IMR-90 (cell line): ENCODE data around the gene ERVMER34-1. TPM values are rescaled to one million over a fixed set of nuclear protein-coding genes. Genes with fewer than 3 reads are reported as not detected.
A peak's percentile ranks its signal among the peaks of the same experiment; 100 is the strongest.

Experiments
- ATAC-seq: fragments of 200-7000 bp; cut with Tn5 transposase; 2 replicates; pipeline ENCODE4 v1.9.1; 2020; ENCODE audit warnings: low read depth, mild to moderate bottlenecking, moderate library complexity
- BruUV-seq: library from RNA; stranded (reverse); fragments of 400-500 nt; replicated peaks from 2 replicates; lab custom pipeline; 2021; lab: Mats Ljungman, UMichigan
- CTCF ChIA-PET: fragments of 300-600 bp; formaldehyde crosslinking; extraction: SDS; loops from one replicate; lab custom pipeline; 2021; ENCODE audit warnings: antibody characterized with exemption; lab: Yijun Ruan, JAX
- POLR2A ChIA-PET: fragments of 300-600 bp; sonication (Branson Sonifier 250); formaldehyde crosslinking; loops from one replicate; lab custom pipeline; 2022; ENCODE audit warnings: antibody characterized with exemption; ENCODE audit not compliant: unreplicated experiment; lab: Charles Lee
- DNase-seq: peaks from one replicate; pipeline ENCODE4 v3.0.0; 2013
- H2AFZ ChIP-seq: replicated peaks from 2 replicates; pipeline ENCODE3; 2013; ENCODE audit warnings: low read length, mild to moderate bottlenecking; ENCODE audit not compliant: poor library complexity
- H2AK5ac ChIP-seq: 2 replicates; pipeline ENCODE4 v1.6.1; 2013; ENCODE audit warnings: low read depth, low read length, inconsistent platforms
- H2AK9ac ChIP-seq: replicated peaks from 2 replicates; pipeline ENCODE3; 2013; ENCODE audit warnings: mild to moderate bottlenecking, low read depth, low read length, moderate library complexity; ENCODE audit not compliant: poor library complexity
- H2BK120ac ChIP-seq: 2 replicates; pipeline ENCODE4 v1.6.1; 2013; ENCODE audit warnings: low read depth, low read length, inconsistent platforms
- H2BK15ac ChIP-seq: 3 replicates; pipeline ENCODE4 v1.6.1; 2013; ENCODE audit warnings: low read depth, low read length, inconsistent platforms
- H2BK20ac ChIP-seq: 2 replicates; pipeline ENCODE4 v1.6.1; 2013; ENCODE audit warnings: low read depth, mild to moderate bottlenecking, inconsistent platforms, low read length, moderate library complexity
- H2BK5ac ChIP-seq: 2 replicates; pipeline ENCODE4 v1.6.1; 2013; ENCODE audit warnings: mild to moderate bottlenecking, low read depth, low read length, inconsistent platforms; ENCODE audit not compliant: poor library complexity, severe bottlenecking
- H3K14ac ChIP-seq: replicated peaks from 2 replicates; pipeline ENCODE4 v1.6.1; 2013; ENCODE audit warnings: low read depth, low read length, inconsistent platforms
- H3K18ac ChIP-seq: 2 replicates; pipeline ENCODE4 v1.6.1; 2013; ENCODE audit warnings: low read depth, low read length, control low read depth
- H3K23ac ChIP-seq: 2 replicates; pipeline ENCODE4 v1.6.1; 2013; ENCODE audit warnings: low read depth, low read length, inconsistent platforms
- H3K27ac ChIP-seq: 2 replicates; pipeline ENCODE4 v1.5.1; 2013; ENCODE audit warnings: mild to moderate bottlenecking, control low read depth, low read length; ENCODE audit not compliant: insufficient read depth
- H3K27me3 ChIP-seq: 2 replicates; pipeline ENCODE4 v1.6.1; 2013; ENCODE audit warnings: low read length; ENCODE audit not compliant: control insufficient read depth, insufficient read depth
- H3K36me3 ChIP-seq: 2 replicates; pipeline ENCODE4 v1.6.1; 2013; ENCODE audit warnings: low read length, mixed read lengths; ENCODE audit not compliant: control insufficient read depth, insufficient read depth
- H3K4ac ChIP-seq: 2 replicates; pipeline ENCODE4 v1.6.1; 2013; ENCODE audit warnings: low read depth, low read length, inconsistent platforms
- H3K4me1 ChIP-seq: 2 replicates; pipeline ENCODE4 v1.6.1; 2013; ENCODE audit warnings: low read length, mixed read lengths; ENCODE audit not compliant: control insufficient read depth, insufficient read depth
- H3K4me2 ChIP-seq: 2 replicates; pipeline ENCODE4 v1.6.1; 2013; ENCODE audit warnings: low read depth, mild to moderate bottlenecking, control low read depth, low read length, moderate library complexity
- H3K4me3 ChIP-seq: 2 replicates; pipeline ENCODE4 v1.5.1; 2013; ENCODE audit warnings: low read depth, mild to moderate bottlenecking, control low read depth, low read length, moderate library complexity; ENCODE audit not compliant: insufficient read depth
- H3K56ac ChIP-seq: 2 replicates; pipeline ENCODE4 v1.6.1; 2013; ENCODE audit warnings: low read length, inconsistent platforms; ENCODE audit not compliant: insufficient read depth; ENCODE audit errors: extremely low read depth
- H3K79me1 ChIP-seq, 2 experiments: 2 replicates each; pipeline ENCODE4 v1.6.1; 2013; ENCODE audit warnings: low read length in 2 of 2, inconsistent platforms in 1 of 2, low read depth in 1 of 2
- H3K9ac ChIP-seq: 2 replicates; pipeline ENCODE4 v1.6.1; 2013; ENCODE audit warnings: low read depth, low read length, control low read depth
- H3K9me1 ChIP-seq: 2 replicates; pipeline ENCODE4 v1.6.1; 2013; ENCODE audit warnings: low read length, inconsistent platforms; ENCODE audit not compliant: insufficient read depth
- H3K9me3 ChIP-seq: 2 replicates; pipeline ENCODE4 v1.6.1; 2013; ENCODE audit warnings: low read length; ENCODE audit not compliant: control insufficient read depth, insufficient read depth
- H4K20me1 ChIP-seq: 2 replicates; pipeline ENCODE4 v1.6.1; 2013; ENCODE audit warnings: low read length, inconsistent platforms; ENCODE audit not compliant: insufficient read depth
- H4K5ac ChIP-seq: 2 replicates; pipeline ENCODE4 v1.6.1; 2013; ENCODE audit warnings: mild to moderate bottlenecking, low read depth, low read length, control low read depth
- H4K8ac ChIP-seq, 2 experiments: 2 replicates each; pipeline ENCODE4 v1.6.1; 2013; ENCODE audit warnings: low read depth in 2 of 2, low read length in 2 of 2, control low read depth in 1 of 2, inconsistent platforms in 1 of 2
- H4K91ac ChIP-seq: 2 replicates; pipeline ENCODE4 v1.6.1; 2013; ENCODE audit warnings: low read depth, low read length, inconsistent platforms; ENCODE audit not compliant: insufficient read depth
- BHLHE40 ChIP-seq: fragments of 150-350 bp; IDR thresholded peaks from 2 replicates; pipeline ENCODE4 v1.6.1; 2016; ENCODE audit warnings: mild to moderate bottlenecking, low read depth, low read length
- CEBPB ChIP-seq: IDR thresholded peaks from 2 replicates; pipeline ENCODE4 v1.6.1; 2012; ENCODE audit warnings: low read depth, low read length, improper control_type of control experiment
- CHD1 ChIP-seq: IDR thresholded peaks from 2 replicates; pipeline ENCODE4 v1.6.1; 2012; ENCODE audit warnings: low read depth, low read length, improper control_type of control experiment
- FOS ChIP-seq: fragments of 150-350 bp; IDR thresholded peaks from 2 replicates; pipeline ENCODE4 v1.6.1; 2016; ENCODE audit warnings: low read depth, low read length
- MAFK ChIP-seq: IDR thresholded peaks from 2 replicates; pipeline ENCODE4 v1.6.1; 2012; ENCODE audit warnings: low read depth, low read length, improper control_type of control experiment
- MAZ ChIP-seq: IDR thresholded peaks from 2 replicates; pipeline ENCODE4 v1.6.1; 2012; ENCODE audit warnings: low read depth, mild to moderate bottlenecking, low read length, improper control_type of control experiment, moderate library complexity, borderline replicate concordance
- MXI1 ChIP-seq: IDR thresholded peaks from 2 replicates; pipeline ENCODE4 v1.6.1; 2012; ENCODE audit warnings: low read depth, mild to moderate bottlenecking, low read length, moderate library complexity, borderline replicate concordance
- POLR2A ChIP-seq: IDR thresholded peaks from 2 replicates; pipeline ENCODE4 v1.6.1; 2012; ENCODE audit warnings: mild to moderate bottlenecking, low read depth, low read length
- RAD21 ChIP-seq: IDR thresholded peaks from 2 replicates; pipeline ENCODE4 v1.6.1; 2012; ENCODE audit warnings: low read length, improper control_type of control experiment
- RCOR1 ChIP-seq: IDR thresholded peaks from 2 replicates; pipeline ENCODE4 v1.6.1; 2012; ENCODE audit warnings: mild to moderate bottlenecking, low read length, improper control_type of control experiment; ENCODE audit not compliant: insufficient replicate concordance
- RFX5 ChIP-seq: IDR thresholded peaks from 2 replicates; pipeline ENCODE4 v1.8.0; 2012; ENCODE audit warnings: low read depth, mild to moderate bottlenecking, low read length, moderate library complexity
- SMC3 ChIP-seq: fragments of 150-350 bp; IDR thresholded peaks from 2 replicates; pipeline ENCODE4 v1.6.1; 2016; ENCODE audit warnings: low read depth, mild to moderate bottlenecking, antibody characterized with exemption, low read length, moderate library complexity
- WGBS, 2 experiments: methylation state at CpG; one replicate each; pipeline versions ENCODE4 v1.1.5 to v1.1.7; 2013; ENCODE audit warnings: missing lambda C conversion rate in 2 of 2; ENCODE audit not compliant: insufficient read length in 1 of 2; ENCODE audit errors: extremely low coverage in 2 of 2; 5-methylcytosine and 5-hydroxymethylcytosine counted together
- dilution Hi-C: fragments of 300-500 bp; cut with HindIII; formaldehyde crosslinking; loops from one replicate; pipeline ENCODE4 v1.14.3; 2018; ENCODE audit warnings: low sequenced_read_pairs; ENCODE audit not compliant: unreplicated experiment
- in situ Hi-C: fragments of 300-500 bp; cut with MboI; formaldehyde crosslinking; loops from 3 replicates; pipeline ENCODE4 v1.14.3; 2019; ENCODE audit warnings: low sequenced_read_pairs, inconsistent platforms, mixed read lengths
- intact Hi-C: fragments of 100-400 bp; cut with micrococcal nuclease; formaldehyde crosslinking; loops from 2 replicates; pipeline ENCODE4 v1.10.0; 2022
- polyA plus RNA-seq, 3 experiments: library from polyadenylated mRNA; depleted of rRNA; stranded (reverse); fragments of >200 nt; gene quantifications; 2 replicates each; pipeline ENCODE4 v1.2.3, GENCODE V29; 2012; ENCODE audit warnings: low replicate concordance in 1 of 3
- total RNA-seq: library from RNA; depleted of rRNA; stranded (reverse); fragments of >200 nt; gene quantifications from 2 replicates; pipeline ENCODE4 v1.2.3, GENCODE V29; 2012
- TF ChIP-seq, protein P1 (sequence below): fragments of 150-350 bp; IDR thresholded peaks from 2 replicates; pipeline ENCODE4 v1.6.1; 2016; ENCODE audit warnings: low read depth, mild to moderate bottlenecking, low read length, moderate library complexity, borderline replicate concordance
- TF ChIP-seq, protein P2 (sequence below): conservative IDR thresholded peaks from 2 replicates; pipeline ENCODE4 v1.5.1; 2012; ENCODE audit warnings: mild to moderate bottlenecking, low read depth, low read length, improper control_type of control experiment
- TF ChIP-seq, protein P3 (sequence below): fragments of 150-350 bp; IDR thresholded peaks from 2 replicates; pipeline ENCODE4 v1.6.1; 2017; ENCODE audit warnings: mild to moderate bottlenecking, antibody characterized with exemption, low read length, low read depth

Gene ERVMER34-1
- total and polyA plus RNA-seq, 2 of the 4 experiments (the other 2 are of a cell fraction) = not detected

DNA sequence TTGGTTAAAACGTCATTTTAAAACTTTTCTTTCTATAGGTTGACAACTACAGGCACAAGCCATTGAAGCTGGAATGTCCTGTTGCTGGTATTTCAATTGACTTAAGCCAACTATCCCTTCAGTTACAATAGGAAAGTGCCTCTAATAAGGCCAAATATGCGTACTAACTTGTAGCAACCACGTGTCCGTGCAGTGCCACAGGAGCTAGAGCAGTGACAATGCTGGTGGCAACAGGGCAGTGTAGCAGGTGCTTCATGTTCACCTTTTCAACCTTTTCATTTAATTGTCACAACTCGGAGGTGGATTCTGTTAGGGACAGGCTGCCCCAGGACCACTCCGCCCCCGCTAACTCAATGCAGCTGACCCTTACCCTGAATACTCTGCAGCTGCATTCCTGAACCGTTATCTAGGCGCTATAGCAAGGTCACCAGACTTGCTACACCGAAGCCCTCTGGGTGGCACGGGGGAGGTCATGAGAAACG, 37.7 kb downstream of the ERVMER34-1 start:
- no peak overlapping the region for H3K18ac ChIP-seq
- H3K14ac ChIP-seq = peak overlapping the region; percentile 47
- DNase-seq (peak; percentile 5), ATAC-seq (no peak)
- peak overlapping the region; percentile 88 for H3K9ac ChIP-seq
- peak overlapping the region; percentile 75; the same call in 1 of the 2 replicates for H3K56ac ChIP-seq
- no peaks in the 10 kb centered on the region for H3K27me3 ChIP-seq
- H3K4me2 ChIP-seq = peak overlapping the region; percentile 81
- H2AK5ac ChIP-seq = peak overlapping the region; percentile 18
- H3K4ac ChIP-seq = peak overlapping the region; percentile 7; the same call in 1 of the 2 replicates
- H4K91ac ChIP-seq = no peak overlapping the region
- peaks cover 21 to 42% of the 10 kb centered on the region in 2 experiments for H3K79me1 ChIP-seq
- peak overlapping the region; percentile 28; the same call in 1 of the 2 replicates for H3K23ac ChIP-seq
- H3K4me1 ChIP-seq = no peaks in the 10 kb centered on the region
- CTCF ChIA-PET = interaction anchor here (2.7 kb wide), 1 partner anchor 167 kb away, joined by 9 read pairs; no protein-coding TSS in a partner anchor
- no peak overlapping the region for H2BK15ac ChIP-seq
- H3K27ac ChIP-seq = no peak overlapping the region
- POLR2A ChIA-PET = interaction anchor here (1.6 kb wide), 1 partner anchor 9 kb away, joined by 5 read pairs; no protein-coding TSS in a partner anchor
- intact Hi-C loops (loop anchor here (2.0 to 10.0 kb wide), 6 partner anchors 56 to 339 kb away; partner anchors contain the start of genes RASL11B and USP46), dilution Hi-C loops (no loop called here), in situ Hi-C loops (loop anchor here (5.0 to 10.0 kb wide), 2 partner anchors 56 to 169 kb away; partner anchors contain the start of gene USP46)
- peak overlapping the region; percentile 6 for H2AK9ac ChIP-seq
- H3K4me3 ChIP-seq = peak overlapping the region; percentile 68
- H3K9me1 ChIP-seq = peaks cover 21% of the 10 kb centered on the region
- H3K9me3 ChIP-seq = no peaks in the 10 kb centered on the region
- peaks cover 3% of the 10 kb centered on the region; the same call in 1 of the 2 replicates for H4K20me1 ChIP-seq
- no peak overlapping the region for H2BK5ac ChIP-seq
- 53% methylated on average over 3 of the region's 12 CpGs; no CpG with 5 or more reads in 1 of the 2 experiments for WGBS, 2 experiments
- H4K8ac ChIP-seq = 0 out of 4 replicates have a peak overlapping the region, but pooled peaks of 1 of the 2 experiments have one; percentile 23
- H2BK20ac ChIP-seq = no peak overlapping the region
- TSS peak; percentile 62 for BruUV-seq
- H2AFZ ChIP-seq = no peak overlapping the region
- H4K5ac ChIP-seq = no peak overlapping the region
- H3K36me3 ChIP-seq = peaks cover 28% of the 10 kb centered on the region
- H2BK120ac ChIP-seq = no peak overlapping the region
- TF ChIP-seq BHLHE40 (no peak), MAFK (no peak), MXI1 (no peak), MAZ (no peak), CHD1 (no peak), FOS (no peak), POLR2A (no peak), RCOR1 (no peak), RFX5 (no peak), CEBPB (no peak), RAD21 (no peak), SMC3 (no peak)
- TF ChIP-seq, protein P1, sequence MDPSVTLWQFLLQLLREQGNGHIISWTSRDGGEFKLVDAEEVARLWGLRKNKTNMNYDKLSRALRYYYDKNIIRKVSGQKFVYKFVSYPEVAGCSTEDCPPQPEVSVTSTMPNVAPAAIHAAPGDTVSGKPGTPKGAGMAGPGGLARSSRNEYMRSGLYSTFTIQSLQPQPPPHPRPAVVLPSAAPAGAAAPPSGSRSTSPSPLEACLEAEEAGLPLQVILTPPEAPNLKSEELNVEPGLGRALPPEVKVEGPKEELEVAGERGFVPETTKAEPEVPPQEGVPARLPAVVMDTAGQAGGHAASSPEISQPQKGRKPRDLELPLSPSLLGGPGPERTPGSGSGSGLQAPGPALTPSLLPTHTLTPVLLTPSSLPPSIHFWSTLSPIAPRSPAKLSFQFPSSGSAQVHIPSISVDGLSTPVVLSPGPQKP = no peak
- TF ChIP-seq, protein P2, sequence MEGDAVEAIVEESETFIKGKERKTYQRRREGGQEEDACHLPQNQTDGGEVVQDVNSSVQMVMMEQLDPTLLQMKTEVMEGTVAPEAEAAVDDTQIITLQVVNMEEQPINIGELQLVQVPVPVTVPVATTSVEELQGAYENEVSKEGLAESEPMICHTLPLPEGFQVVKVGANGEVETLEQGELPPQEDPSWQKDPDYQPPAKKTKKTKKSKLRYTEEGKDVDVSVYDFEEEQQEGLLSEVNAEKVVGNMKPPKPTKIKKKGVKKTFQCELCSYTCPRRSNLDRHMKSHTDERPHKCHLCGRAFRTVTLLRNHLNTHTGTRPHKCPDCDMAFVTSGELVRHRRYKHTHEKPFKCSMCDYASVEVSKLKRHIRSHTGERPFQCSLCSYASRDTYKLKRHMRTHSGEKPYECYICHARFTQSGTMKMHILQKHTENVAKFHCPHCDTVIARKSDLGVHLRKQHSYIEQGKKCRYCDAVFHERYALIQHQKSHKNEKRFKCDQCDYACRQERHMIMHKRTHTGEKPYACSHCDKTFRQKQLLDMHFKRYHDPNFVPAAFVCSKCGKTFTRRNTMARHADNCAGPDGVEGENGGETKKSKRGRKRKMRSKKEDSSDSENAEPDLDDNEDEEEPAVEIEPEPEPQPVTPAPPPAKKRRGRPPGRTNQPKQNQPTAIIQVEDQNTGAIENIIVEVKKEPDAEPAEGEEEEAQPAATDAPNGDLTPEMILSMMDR = no peak
- TF ChIP-seq, protein P3, sequence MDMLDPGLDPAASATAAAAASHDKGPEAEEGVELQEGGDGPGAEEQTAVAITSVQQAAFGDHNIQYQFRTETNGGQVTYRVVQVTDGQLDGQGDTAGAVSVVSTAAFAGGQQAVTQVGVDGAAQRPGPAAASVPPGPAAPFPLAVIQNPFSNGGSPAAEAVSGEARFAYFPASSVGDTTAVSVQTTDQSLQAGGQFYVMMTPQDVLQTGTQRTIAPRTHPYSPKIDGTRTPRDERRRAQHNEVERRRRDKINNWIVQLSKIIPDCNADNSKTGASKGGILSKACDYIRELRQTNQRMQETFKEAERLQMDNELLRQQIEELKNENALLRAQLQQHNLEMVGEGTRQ = no peak
